Measurements from ENCODE around the gene MYLIP.

DNA sequence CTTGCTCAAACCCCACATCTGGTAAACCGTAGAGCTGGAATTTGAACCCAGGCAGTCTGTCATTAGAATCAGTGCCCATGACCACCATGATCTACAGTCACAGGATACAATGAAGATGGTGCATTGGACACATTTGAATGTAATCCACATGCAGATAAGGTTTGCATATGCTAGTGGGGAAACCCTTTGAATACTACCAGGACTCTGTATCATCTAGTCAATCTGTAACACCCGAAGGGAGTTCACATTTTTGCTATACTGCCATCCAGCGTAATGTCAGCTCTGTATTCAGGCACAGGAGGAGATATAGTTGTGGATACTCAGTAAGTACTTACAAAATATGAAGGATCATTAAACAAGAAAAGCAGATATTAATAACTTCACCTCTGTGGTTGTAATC, 40.5 kb upstream of the MYLIP start:
- no peak for TF ChIP-seq EZH2 (IDR thresholded peaks at IDR 0.05; ENCODE audit: borderline replicate concordance, low read length)
- TF ChIP-seq, protein P1, sequence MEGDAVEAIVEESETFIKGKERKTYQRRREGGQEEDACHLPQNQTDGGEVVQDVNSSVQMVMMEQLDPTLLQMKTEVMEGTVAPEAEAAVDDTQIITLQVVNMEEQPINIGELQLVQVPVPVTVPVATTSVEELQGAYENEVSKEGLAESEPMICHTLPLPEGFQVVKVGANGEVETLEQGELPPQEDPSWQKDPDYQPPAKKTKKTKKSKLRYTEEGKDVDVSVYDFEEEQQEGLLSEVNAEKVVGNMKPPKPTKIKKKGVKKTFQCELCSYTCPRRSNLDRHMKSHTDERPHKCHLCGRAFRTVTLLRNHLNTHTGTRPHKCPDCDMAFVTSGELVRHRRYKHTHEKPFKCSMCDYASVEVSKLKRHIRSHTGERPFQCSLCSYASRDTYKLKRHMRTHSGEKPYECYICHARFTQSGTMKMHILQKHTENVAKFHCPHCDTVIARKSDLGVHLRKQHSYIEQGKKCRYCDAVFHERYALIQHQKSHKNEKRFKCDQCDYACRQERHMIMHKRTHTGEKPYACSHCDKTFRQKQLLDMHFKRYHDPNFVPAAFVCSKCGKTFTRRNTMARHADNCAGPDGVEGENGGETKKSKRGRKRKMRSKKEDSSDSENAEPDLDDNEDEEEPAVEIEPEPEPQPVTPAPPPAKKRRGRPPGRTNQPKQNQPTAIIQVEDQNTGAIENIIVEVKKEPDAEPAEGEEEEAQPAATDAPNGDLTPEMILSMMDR (conservative IDR thresholded peaks at IDR 0.05 in 1 of 2, IDR thresholded peaks at IDR 0.05 in 1 of 2; ENCODE audit: extremely low read depth in 1 of 2, insufficient read depth in 1 of 2, low read depth in 1 of 2, low read length in 2 of 2): no peak
